Stimulated activated naive B cell treated with anti-CD40 and anti-IgM and Interleukin-4, amounts not matched to agents 10 μg/mL and 1 μg/mL and 100 μg/mL, for 72 hours (primary cell): ENCODE measurements around the gene FBXW7.

Source experiments
- ATAC-seq, 2 donors: fragments of 150-1000 bp; cut with Tn5 transposase; replicated peaks; 2 replicates each; pipeline ENCODE4 v1.10.0; 2021; ENCODE audit warnings: moderate library complexity in 1 of 2
- DNase-seq: peaks from one replicate; pipeline ENCODE4 v3.0.0; 2021
- H3K27ac Mint-ChIP-seq: one replicate; pipeline ENCODE4 v1.8.0; 2022; ENCODE audit warnings: mild to moderate bottlenecking, mixed read lengths
- H3K27me3 Mint-ChIP-seq, 2 donors: one replicate each; pipeline ENCODE4 v1.8.0; 2022; ENCODE audit warnings: mixed read lengths in 2 of 2
- H3K36me3 Mint-ChIP-seq, 2 donors: one replicate each; pipeline ENCODE4 v1.8.0; 2022; ENCODE audit warnings: mixed read lengths in 2 of 2, mild to moderate bottlenecking in 1 of 2
- H3K4me1 Mint-ChIP-seq, 2 donors: one replicate each; pipeline ENCODE4 v1.8.0; 2022; ENCODE audit warnings: mixed read lengths in 2 of 2, mild to moderate bottlenecking in 1 of 2
- H3K4me3 Mint-ChIP-seq, 2 donors: one replicate each; pipeline ENCODE4 v1.8.0; 2022; ENCODE audit warnings: mild to moderate bottlenecking in 2 of 2, mixed read lengths in 2 of 2, moderate library complexity in 1 of 2
- H3K9me3 Mint-ChIP-seq, 2 donors: one replicate each; pipeline ENCODE4 v1.8.0; 2022; ENCODE audit warnings: mixed read lengths in 2 of 2, mild to moderate bottlenecking in 1 of 2

The FBXW7 gene

DNA sequence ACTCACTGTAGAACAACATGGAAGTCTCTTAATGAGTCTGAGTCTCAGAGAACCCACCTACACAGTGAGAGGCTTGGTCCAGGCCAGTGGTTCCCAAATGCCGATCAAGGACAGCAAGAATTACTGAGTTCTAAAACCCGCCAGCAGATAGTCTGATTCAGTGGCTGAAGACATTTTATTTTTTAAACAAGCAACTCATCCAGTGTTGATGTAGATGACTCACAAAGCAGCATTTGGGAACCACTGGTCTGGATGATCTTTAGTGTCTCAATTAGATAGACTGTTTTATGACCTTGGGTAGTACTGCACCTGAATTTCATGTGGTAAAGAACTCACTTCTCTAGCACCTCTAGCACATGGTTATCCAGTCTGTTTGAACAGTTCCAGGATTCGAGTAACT lies 193.6 kb downstream of the FBXW7 start:
- no peaks in the 10 kb centered on the region for H3K27me3 Mint-ChIP-seq
- DNase-seq: no peak
- H3K27ac Mint-ChIP-seq: no peak overlapping the region
- H3K9me3 Mint-ChIP-seq: no peaks in the 10 kb centered on the region
- no peaks in the 10 kb centered on the region for H3K4me1 Mint-ChIP-seq
- H3K36me3 Mint-ChIP-seq: peaks cover 18 to 48% of the 10 kb centered on the region in 2 donors
- no peak overlapping the region for H3K4me3 Mint-ChIP-seq
- no peak for ATAC-seq

DNA sequence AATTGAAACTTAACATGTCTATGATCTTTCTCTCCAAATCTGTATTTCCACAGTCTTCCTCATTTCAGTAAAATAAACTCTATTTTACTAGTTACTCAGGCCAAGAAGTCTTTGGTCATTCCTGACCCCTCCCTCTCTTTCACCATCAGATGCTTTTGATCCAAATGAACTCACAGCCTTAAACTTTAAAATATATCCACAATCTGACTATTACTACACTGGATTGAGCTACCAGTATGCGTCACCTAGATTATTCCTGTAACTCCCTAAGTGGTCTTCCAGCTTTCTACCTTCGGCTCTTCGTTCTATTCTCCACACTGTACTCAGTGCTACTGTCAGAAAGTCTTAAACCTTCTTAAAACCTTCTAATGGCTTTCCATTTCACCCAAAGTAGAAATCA lies 195.1 kb downstream of the FBXW7 start:
- H3K4me3 Mint-ChIP-seq: no peak overlapping the region
- H3K27me3 Mint-ChIP-seq: no peaks in the 10 kb centered on the region
- no peak for ATAC-seq
- no peaks in the 10 kb centered on the region for H3K9me3 Mint-ChIP-seq
- peaks cover 15 to 36% of the 10 kb centered on the region in 2 donors for H3K36me3 Mint-ChIP-seq
- no peaks in the 10 kb centered on the region for H3K4me1 Mint-ChIP-seq
- no peak for DNase-seq
- no peak overlapping the region for H3K27ac Mint-ChIP-seq

DNA sequence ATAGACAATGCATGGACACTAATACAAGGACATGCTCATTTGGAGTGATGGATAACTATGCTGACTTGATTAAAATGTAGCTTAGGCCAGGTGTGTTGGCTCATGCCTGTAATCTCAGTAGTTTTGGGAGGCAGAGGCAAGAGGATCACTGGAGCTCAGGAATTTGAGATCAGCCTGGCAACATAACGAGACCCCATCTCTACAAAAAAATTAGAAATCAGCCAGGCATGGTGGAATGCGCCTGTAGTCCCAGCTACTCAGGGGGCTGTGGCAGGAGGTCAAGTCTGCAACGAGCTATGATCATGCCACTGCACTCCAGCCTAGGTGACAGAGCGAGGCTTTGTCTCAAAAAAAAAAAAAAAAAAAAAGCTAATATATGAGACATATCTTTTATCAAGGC lies 196.3 kb downstream of the FBXW7 start:
- Mint-ChIP-seq H3K27ac (no peak overlapping the region), H3K36me3 (peaks cover 14 to 36% of the 10 kb centered on the region in 2 donors)
- ATAC-seq: no peak

DNA sequence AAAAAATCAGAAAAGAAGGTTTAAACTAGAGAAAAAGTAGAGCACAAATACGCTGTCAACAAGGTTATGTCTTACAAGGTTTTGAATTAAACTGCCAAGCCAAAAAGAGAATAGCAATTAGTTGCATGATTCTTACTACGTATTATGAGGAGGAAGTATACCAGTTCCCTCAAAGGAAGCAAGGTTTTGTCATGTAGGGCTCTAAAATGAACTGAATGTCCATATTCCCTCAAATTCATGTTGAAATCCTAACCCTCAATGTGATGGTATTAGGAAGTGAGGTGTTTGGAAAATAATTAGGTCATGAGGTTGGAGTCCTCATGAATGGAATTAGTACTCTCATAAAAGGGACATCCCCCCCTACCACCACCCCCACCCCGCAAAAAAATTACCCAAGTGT lies 201.0 kb downstream of the FBXW7 start:
- Mint-ChIP-seq H3K36me3 (peaks cover 7 to 28% of the 10 kb centered on the region in 2 donors), H3K4me1 (no peaks in the 10 kb centered on the region), H3K9me3 (no peaks in the 10 kb centered on the region), H3K27me3 (no peaks in the 10 kb centered on the region), H3K4me3 (no peak overlapping the region), H3K27ac (no peak overlapping the region)
- ATAC-seq: no peak
- no peak for DNase-seq

More for the DNA sequence above, 196.3 kb downstream of the FBXW7 start:
- no peak for DNase-seq
- Mint-ChIP-seq H3K27me3 (no peaks in the 10 kb centered on the region), H3K4me3 (no peak overlapping the region), H3K9me3 (no peaks in the 10 kb centered on the region), H3K4me1 (no peaks in the 10 kb centered on the region)

DNA sequence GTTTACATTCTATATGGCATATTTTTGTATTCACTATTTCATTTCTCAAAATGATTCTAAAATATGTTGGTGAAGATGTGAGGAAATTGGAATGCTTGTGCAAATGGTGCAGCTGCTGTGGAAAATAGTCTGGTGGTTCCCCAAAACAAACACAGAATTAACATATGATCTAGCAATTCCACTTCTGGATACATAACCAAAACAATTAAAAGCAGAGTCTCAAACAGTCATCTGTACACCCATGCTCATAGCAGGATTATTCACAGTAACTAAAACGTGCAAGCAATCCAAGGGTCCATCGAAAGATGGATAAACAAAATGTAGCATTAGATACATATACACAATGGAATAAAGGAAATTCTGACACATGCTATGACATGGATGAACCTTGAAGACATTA lies 204.8 kb downstream of the FBXW7 start:
- ATAC-seq (no peak), DNase-seq (no peak)
- Mint-ChIP-seq H3K4me3 (no peak overlapping the region), H3K27ac (no peak overlapping the region), H3K9me3 (no peaks in the 10 kb centered on the region), H3K4me1 (no peaks in the 10 kb centered on the region), H3K27me3 (no peaks in the 10 kb centered on the region), H3K36me3 (peaks cover 19 to 36% of the 10 kb centered on the region in 2 donors)

DNA sequence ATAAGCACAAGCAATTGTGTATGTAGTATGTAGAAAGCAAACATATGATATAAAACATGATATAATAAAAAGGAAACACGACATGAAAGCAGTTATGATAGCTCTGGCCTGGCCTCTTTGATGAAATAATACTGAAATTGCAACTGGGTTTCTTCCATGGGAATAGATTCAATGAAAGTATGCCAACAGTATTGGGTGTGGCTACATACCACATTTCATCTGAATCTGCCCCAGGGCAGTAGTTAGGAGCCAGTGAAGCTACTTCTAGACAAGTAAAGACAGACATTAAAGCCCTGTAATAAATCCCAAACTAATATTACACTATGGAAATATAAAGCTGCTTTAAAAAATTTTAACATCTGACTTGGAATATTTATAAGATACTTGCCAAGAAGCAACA lies 207.3 kb downstream of the FBXW7 start:
- H3K36me3 Mint-ChIP-seq: peaks cover 26 to 42% of the 10 kb centered on the region in 2 donors
- DNase-seq (no peak), ATAC-seq (no peak)
- no peaks in the 10 kb centered on the region for H3K9me3 Mint-ChIP-seq
- H3K27me3 Mint-ChIP-seq: no peaks in the 10 kb centered on the region
- no peaks in the 10 kb centered on the region for H3K4me1 Mint-ChIP-seq
- H3K4me3 Mint-ChIP-seq: no peak overlapping the region
- no peak overlapping the region for H3K27ac Mint-ChIP-seq

DNA sequence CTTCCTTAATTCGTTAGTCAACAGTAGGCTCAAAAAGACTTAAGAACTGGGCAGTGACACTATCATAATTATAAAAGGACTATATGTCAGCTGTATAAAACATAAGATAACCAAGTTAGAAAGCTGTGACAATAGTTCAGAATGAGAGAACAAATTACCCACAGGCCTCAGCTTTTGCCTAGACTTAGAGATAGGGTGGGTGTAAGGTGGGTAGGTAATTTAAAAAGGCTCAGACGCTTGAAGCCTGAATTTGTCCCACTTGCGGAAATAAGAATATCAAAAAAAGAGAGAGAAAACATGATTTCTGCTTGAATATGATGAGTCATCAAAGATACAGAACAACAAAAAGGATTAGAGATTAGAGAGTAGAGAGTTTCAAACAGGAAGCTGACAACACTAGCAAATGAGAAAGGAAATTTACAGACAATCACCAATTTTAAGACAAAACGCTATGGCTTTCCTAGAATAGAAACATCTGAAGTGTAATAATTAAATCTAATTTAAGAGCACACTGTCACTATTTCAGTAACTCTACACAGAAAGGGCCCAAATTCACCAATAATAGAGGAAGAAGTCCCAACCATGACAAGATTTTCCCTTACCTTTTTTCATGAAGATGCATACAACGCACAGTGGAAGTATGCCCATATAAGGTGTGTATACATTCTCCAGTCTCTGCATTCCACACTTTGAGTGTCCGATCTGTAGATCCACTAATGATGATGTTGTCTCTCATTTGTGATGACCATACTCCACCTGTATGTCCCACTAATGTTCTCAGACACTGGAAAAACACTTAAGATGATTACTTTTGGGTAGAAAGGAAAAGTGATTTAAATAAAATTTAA lies 208.1 kb downstream of the FBXW7 start:
- no peak for DNase-seq
- Mint-ChIP-seq H3K27ac (no peak overlapping the region), H3K4me1 (no peaks in the 10 kb centered on the region), H3K9me3 (no peaks in the 10 kb centered on the region), H3K27me3 (no peaks in the 10 kb centered on the region), H3K36me3 (peaks cover 34 to 47% of the 10 kb centered on the region in 2 donors), H3K4me3 (no peak overlapping the region)
- ATAC-seq: no peak

DNA sequence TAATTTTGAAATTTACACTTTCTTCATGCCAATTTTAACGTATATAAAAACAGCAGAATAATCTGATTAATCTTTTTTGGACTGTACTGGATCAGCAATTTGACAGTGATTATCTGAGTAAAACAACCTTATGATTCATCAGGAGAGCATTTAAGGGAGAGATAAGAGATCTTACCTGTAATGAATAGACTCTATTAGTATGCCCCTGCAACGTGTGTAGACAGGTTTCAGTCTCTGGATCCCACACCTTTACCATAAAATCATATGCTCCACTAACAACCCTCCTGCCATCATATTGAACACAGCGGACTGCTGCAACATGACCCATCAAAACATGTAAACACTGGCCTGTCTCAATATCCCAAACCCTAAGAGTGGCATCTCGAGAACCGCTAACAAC lies 210.1 kb downstream of the FBXW7 start:
- DNase-seq (no peak), ATAC-seq (no peak)
- Mint-ChIP-seq H3K27me3 (no peaks in the 10 kb centered on the region), H3K4me1 (peaks cover 0 to 3% of the 10 kb centered on the region in 2 donors), H3K27ac (no peak overlapping the region), H3K36me3 (peaks cover 33 to 43% of the 10 kb centered on the region in 2 donors), H3K4me3 (no peak overlapping the region), H3K9me3 (no peaks in the 10 kb centered on the region)

DNA sequence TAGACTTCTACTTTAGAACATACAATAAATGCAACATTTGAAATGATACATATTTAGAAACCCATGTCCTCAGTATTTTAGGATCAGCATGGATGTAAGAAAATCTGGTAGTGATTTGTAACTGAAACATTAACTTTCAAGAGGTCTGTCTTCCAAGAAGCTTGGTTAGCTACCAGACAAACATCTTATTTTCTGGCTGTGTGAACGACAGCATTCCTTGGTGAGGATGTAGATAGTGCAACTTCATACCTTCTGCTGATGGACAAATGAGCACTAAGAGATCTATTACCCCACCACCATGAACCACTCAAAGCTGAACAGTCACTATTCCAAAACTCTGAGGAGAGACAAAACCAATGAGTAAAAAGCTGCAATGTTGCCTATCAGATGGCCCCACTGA lies 212.7 kb downstream of the FBXW7 start:
- H3K27me3 Mint-ChIP-seq: no peaks in the 10 kb centered on the region

DNA sequence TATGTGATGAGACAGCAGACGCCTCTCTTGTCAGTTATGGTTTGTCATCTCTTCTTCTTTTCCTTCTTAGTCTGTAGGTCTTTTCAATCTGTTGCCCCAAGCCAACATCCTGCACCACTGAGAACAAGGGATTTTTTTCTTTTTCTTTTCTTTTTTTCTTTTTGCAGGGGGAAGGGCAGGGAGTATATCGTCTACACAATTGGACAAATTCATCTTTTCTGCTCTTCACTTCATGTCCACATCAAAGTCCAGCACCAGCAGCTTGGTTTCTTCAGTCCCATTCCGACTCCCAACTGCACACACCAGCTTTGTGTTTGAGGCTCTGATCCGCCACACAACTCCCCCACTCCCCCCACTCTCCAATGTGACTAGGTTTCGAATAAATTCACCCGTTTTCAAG lies 213.2 kb downstream of the FBXW7 start:
- Mint-ChIP-seq H3K4me3 (no peak overlapping the region), H3K27ac (peak overlapping the region; percentile 72), H3K4me1 (peaks cover 0 to 5% of the 10 kb centered on the region in 2 donors), H3K36me3 (peaks cover 30 to 37% of the 10 kb centered on the region in 2 donors), H3K27me3 (no peaks in the 10 kb centered on the region), H3K9me3 (no peaks in the 10 kb centered on the region)
- ATAC-seq: no peak
- DNase-seq: no peak

More for the DNA sequence above, 212.7 kb downstream of the FBXW7 start:
- Mint-ChIP-seq H3K36me3 (peaks cover 34 to 37% of the 10 kb centered on the region in 2 donors), H3K4me1 (peaks cover 0 to 4% of the 10 kb centered on the region in 2 donors), H3K27ac (no peak overlapping the region), H3K4me3 (no peak overlapping the region), H3K9me3 (no peaks in the 10 kb centered on the region)
- no peak for ATAC-seq
- DNase-seq: no peak

DNA sequence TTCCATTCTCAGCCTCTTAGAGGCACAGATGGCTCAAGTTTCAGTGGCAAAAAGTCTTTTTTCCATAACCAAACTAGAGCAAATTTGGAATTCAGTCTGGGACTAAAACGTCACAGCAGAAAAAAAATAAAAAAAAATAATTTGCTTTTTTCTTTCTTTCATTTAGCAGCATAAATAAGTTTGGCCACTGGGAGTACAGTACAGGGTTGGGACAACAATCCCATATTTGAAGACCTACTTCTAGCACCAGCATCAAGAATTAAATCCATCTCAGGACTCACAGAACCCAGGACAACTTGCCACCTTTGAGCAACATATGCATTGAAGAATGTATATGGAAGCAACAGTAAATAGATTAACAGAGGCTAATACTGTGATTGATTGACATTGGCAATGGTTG lies 214.0 kb downstream of the FBXW7 start:
- H3K36me3 Mint-ChIP-seq: peaks cover 25 to 31% of the 10 kb centered on the region in 2 donors
- no peaks in the 10 kb centered on the region for H3K9me3 Mint-ChIP-seq
- DNase-seq: no peak
- H3K27ac Mint-ChIP-seq: no peak overlapping the region
- H3K27me3 Mint-ChIP-seq: no peaks in the 10 kb centered on the region
- ATAC-seq: no peak
- no peak overlapping the region for H3K4me3 Mint-ChIP-seq
- H3K4me1 Mint-ChIP-seq: peaks cover 0 to 5% of the 10 kb centered on the region in 2 donors

DNA sequence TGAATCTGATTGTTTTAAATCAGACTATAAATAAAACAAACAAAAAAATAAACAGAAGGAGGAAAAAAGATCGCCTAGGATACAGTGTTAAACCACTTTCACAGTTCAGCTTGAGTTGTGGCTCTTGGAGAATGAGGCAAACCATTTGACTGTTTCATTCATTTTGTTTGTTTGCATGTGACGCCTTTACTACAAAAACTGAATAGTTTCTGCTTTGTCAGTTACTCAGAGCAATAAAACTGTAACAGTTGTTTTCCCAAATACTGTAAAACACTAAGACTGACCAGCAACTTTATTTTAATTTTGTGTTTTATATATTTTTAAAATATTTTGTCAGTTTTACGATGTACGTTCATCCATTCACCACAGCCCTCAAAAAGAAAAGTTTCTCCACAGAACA lies 214.5 kb downstream of the FBXW7 start:
- Mint-ChIP-seq H3K36me3 (peaks cover 25 to 31% of the 10 kb centered on the region in 2 donors), H3K4me3 (no peak overlapping the region), H3K4me1 (peaks cover 0 to 5% of the 10 kb centered on the region in 2 donors), H3K27ac (no peak overlapping the region), H3K27me3 (no peaks in the 10 kb centered on the region), H3K9me3 (no peaks in the 10 kb centered on the region)
- DNase-seq: no peak
- ATAC-seq: no peak

DNA sequence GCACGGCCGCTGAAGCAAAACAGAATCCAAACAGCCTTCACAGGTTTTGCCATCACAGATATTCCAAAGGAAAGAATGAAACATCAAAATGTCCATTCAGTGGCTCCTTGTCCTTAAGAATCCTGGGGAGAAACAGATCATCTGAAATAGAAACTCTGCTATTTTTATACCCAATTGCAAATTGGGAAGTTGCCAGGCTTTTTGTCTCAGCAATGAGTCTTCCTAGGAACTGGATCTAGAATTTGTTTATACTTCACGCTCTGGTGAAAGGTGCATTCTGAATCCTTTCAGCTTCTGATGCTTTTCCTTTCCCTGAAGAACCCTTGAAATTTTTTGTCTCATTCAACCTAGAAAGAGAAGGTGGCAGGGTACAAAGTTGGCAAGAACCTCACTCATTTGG lies 218.9 kb downstream of the FBXW7 start:
- Mint-ChIP-seq H3K4me1 (peaks cover 0 to 1% of the 10 kb centered on the region in 2 donors), H3K9me3 (no peaks in the 10 kb centered on the region), H3K4me3 (no peak overlapping the region), H3K36me3 (peaks cover 5 to 10% of the 10 kb centered on the region in 2 donors), H3K27me3 (no peaks in the 10 kb centered on the region), H3K27ac (no peak overlapping the region)
- DNase-seq (no peak), ATAC-seq (no peak)

DNA sequence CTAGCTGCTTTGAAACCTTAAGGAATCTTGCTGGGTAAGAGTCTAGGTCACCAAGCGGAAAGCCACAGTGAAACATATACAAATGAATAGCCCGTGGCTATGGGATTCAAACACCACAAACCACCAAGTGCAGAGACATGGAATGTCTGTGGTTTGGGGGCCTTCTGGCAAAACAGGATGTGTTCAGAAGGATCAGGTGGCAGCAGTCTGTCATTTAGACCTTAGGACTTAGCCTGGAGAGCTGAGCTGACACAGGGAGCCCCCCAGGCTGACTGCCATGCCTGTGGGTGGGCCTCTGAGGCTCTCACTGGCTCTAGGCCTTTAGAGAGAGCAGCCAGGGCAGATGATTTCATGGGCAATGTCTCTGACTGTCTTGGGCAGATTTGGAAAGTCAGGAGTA lies 225.6 kb downstream of the FBXW7 start:
- no peaks in the 10 kb centered on the region for H3K9me3 Mint-ChIP-seq
- DNase-seq (no peak), ATAC-seq (no peak)

DNA sequence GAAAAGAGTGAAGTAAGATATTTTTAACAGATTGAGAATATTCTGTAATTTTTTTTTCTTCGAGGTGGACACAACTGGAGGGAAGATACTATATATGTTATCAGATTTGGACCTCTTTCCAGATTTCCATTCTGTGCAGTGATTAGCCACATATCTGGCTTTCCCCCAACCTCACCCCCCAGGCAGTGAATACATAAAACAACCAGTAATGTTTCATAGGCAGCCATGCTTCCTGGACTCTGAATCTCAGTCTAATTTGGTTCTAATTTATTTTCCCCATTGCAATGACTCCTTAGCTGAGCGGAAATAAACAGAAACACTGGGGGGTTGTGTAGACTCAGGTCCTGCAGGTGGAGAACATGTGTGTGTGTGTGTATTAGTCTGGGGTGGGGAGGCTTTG lies 226.5 kb downstream of the FBXW7 start:
- ATAC-seq (no peak), DNase-seq (no peak)
- Mint-ChIP-seq H3K4me3 (no peak overlapping the region), H3K9me3 (no peaks in the 10 kb centered on the region), H3K4me1 (no peaks in the 10 kb centered on the region), H3K36me3 (no peaks in the 10 kb centered on the region), H3K27ac (no peak overlapping the region), H3K27me3 (no peaks in the 10 kb centered on the region)

More for the DNA sequence above, 225.6 kb downstream of the FBXW7 start:
- H3K36me3 Mint-ChIP-seq: no peaks in the 10 kb centered on the region
- no peaks in the 10 kb centered on the region for H3K27me3 Mint-ChIP-seq
- no peak overlapping the region for H3K27ac Mint-ChIP-seq
- no peak overlapping the region for H3K4me3 Mint-ChIP-seq
- no peaks in the 10 kb centered on the region for H3K4me1 Mint-ChIP-seq
